ENCODE results near the gene CYSLTR2. TPM values are rescaled to one million over a fixed set of nuclear protein-coding genes. Genes with fewer than 3 reads are reported as not detected.

CYSLTR2 gene
- polyA plus RNA-seq, 1 donor (not counting 4 experiments of a cell fraction or from before 2014, with no cell fraction given), result not detected

- Histone ChIP-seq H3K36me3 (ENCODE audit: control insufficient read depth in 2 of 2, extremely low read depth in 1 of 2, insufficient read depth in 2 of 2, low read length in 2 of 2) (no peaks in the 10 kb centered on the region), H3K27ac (ENCODE audit: control insufficient read depth, insufficient read depth, low read length) (no peak overlapping the region), H3K4me3 (ENCODE audit: control insufficient read depth in 2 of 3, extremely low read depth in 1 of 3, insufficient read depth in 2 of 3, low read depth in 1 of 3, low read length in 3 of 3) (no peak overlapping the region), H3K9ac (ENCODE audit: control insufficient read depth, extremely low read depth, insufficient read depth, low read length) (no peak overlapping the region), H3K27me3 (ENCODE audit: control insufficient read depth, extremely low read depth, insufficient read depth, low read length) (no peaks in the 10 kb centered on the region), H3K4me1 (ENCODE audit: control insufficient read depth, extremely low read depth, insufficient read depth, low read length) (no peaks in the 10 kb centered on the region), H2AFZ (ENCODE audit: control insufficient read depth, low read length) (no peak overlapping the region), H4K20me1 (ENCODE audit: control insufficient read depth, extremely low read depth, insufficient read depth, low read length) (no peaks in the 10 kb centered on the region), H3K9me3 (ENCODE audit: control insufficient read depth, low read depth, low read length) (no peaks in the 10 kb centered on the region), H3K79me2 (ENCODE audit: control insufficient read depth, insufficient read depth, low read length) (no peaks in the 10 kb centered on the region), H3K9me1 (ENCODE audit: control insufficient read depth, extremely low read depth, insufficient read depth, low read length) (no peaks in the 10 kb centered on the region), H3K4me2 (ENCODE audit: control insufficient read depth, extremely low read depth, insufficient read depth, low read depth, low read length) (no peak overlapping the region)
- DNase-seq (ENCODE audit: low read depth, low spot score), result no peak
- no peak for FAIRE-seq
- no peak for TF ChIP-seq CTCF (optimal IDR thresholded peaks at IDR 0.05 in 1 of 3, IDR thresholded peaks at IDR 0.05 in 1 of 3, conservative IDR thresholded peaks at IDR 0.05 in 1 of 3; ENCODE audit: extremely low read depth in 1 of 3, insufficient read depth in 2 of 3, low read length in 3 of 3)
- TF ChIP-seq EZH2 (IDR thresholded peaks at IDR 0.05; ENCODE audit: low read length), result no peak
- dilution Hi-C loops (cut with MboI; ENCODE audit: extremely low pct_ligation_motif_present, low sequenced_read_pairs), result no loop called here
Observed at GRCh38 chr13:48640767-48641166, 13.0 kb upstream of the CYSLTR2 start.

- H3K4me1 ChIP-seq (ENCODE audit: control insufficient read depth, extremely low read depth, insufficient read depth, low read length), result no peaks in the 10 kb centered on the region
- no peaks in the 10 kb centered on the region for H3K79me2 ChIP-seq (ENCODE audit: control insufficient read depth, insufficient read depth, low read length)
- no peak overlapping the region for H3K4me3 ChIP-seq (ENCODE audit: control insufficient read depth in 2 of 3, extremely low read depth in 1 of 3, insufficient read depth in 2 of 3, low read depth in 1 of 3, low read length in 3 of 3)
- no peaks in the 10 kb centered on the region for H4K20me1 ChIP-seq (ENCODE audit: control insufficient read depth, extremely low read depth, insufficient read depth, low read length)
- H3K27me3 ChIP-seq (ENCODE audit: control insufficient read depth, extremely low read depth, insufficient read depth, low read length), result peaks cover under 1% of the 10 kb centered on the region
- no peaks in the 10 kb centered on the region for H3K9me1 ChIP-seq (ENCODE audit: control insufficient read depth, extremely low read depth, insufficient read depth, low read length)
- FAIRE-seq (no peak), DNase-seq (ENCODE audit: low read depth, low spot score) (no peak)
- no peak overlapping the region for H3K4me2 ChIP-seq (ENCODE audit: control insufficient read depth, extremely low read depth, insufficient read depth, low read depth, low read length)
- H2AFZ ChIP-seq (ENCODE audit: control insufficient read depth, low read length), result no peak overlapping the region
- H3K27ac ChIP-seq (ENCODE audit: control insufficient read depth, insufficient read depth, low read length), result no peak overlapping the region
- TF ChIP-seq EZH2 (IDR thresholded peaks at IDR 0.05; ENCODE audit: low read length) (no peak), CTCF (optimal IDR thresholded peaks at IDR 0.05 in 1 of 3, IDR thresholded peaks at IDR 0.05 in 1 of 3, conservative IDR thresholded peaks at IDR 0.05 in 1 of 3; ENCODE audit: extremely low read depth in 1 of 3, insufficient read depth in 2 of 3, low read length in 3 of 3) (no peak)
- dilution Hi-C loops (cut with MboI; ENCODE audit: extremely low pct_ligation_motif_present, low sequenced_read_pairs), result no loop called here
- H3K36me3 ChIP-seq (ENCODE audit: control insufficient read depth in 2 of 2, extremely low read depth in 1 of 2, insufficient read depth in 2 of 2, low read length in 2 of 2), result no peaks in the 10 kb centered on the region
- no peaks in the 10 kb centered on the region for H3K9me3 ChIP-seq (ENCODE audit: control insufficient read depth, low read depth, low read length)
- H3K9ac ChIP-seq (ENCODE audit: control insufficient read depth, extremely low read depth, insufficient read depth, low read length), result no peak overlapping the region
Observed at GRCh38 chr13:48641404-48641803, 12.3 kb upstream of the CYSLTR2 start.
